GM23338 (cell line): Measurements from ENCODE around the gene AADACL3.

ENCODE experiments used
- CREB1 ChIP-seq: fragments of 250-450 bp; sonication (Bioruptor Pico); IDR thresholded peaks from 2 replicates; pipeline ENCODE4 v1.5.0; 2020; ENCODE audit warnings: low read depth, mild to moderate bottlenecking, moderate library complexity
- EZH2 ChIP-seq: fragments of 200-600 bp; sonication (generic); IDR thresholded peaks from one replicate; pipeline ENCODE4 v1.8.0; 2017; ENCODE audit warnings: antibody characterized with exemption, mild to moderate bottlenecking, low read depth; ENCODE audit not compliant: unreplicated experiment
- EZH2phosphoT487 ChIP-seq: fragments of 200-600 bp; sonication (generic); IDR thresholded peaks from one replicate; pipeline ENCODE4 v1.8.1; 2018; ENCODE audit warnings: antibody characterized with exemption; ENCODE audit not compliant: unreplicated experiment
- JUNB ChIP-seq: IDR thresholded peaks from one replicate; pipeline ENCODE4 v1.6.1; 2016; ENCODE audit warnings: antibody characterized with exemption; ENCODE audit not compliant: unreplicated experiment
- POLR2AphosphoS5 ChIP-seq: IDR thresholded peaks from 2 replicates; pipeline ENCODE4 v1.6.1; 2016; ENCODE audit warnings: antibody characterized with exemption, low read depth
- ZNF114 ChIP-seq: fragments of 250-450 bp; sonication (Bioruptor Pico); IDR thresholded peaks from 2 replicates; pipeline ENCODE4 v1.5.0; 2020; ENCODE audit warnings: mild to moderate bottlenecking, moderate library complexity
- ZNF331 ChIP-seq: fragments of 250-450 bp; sonication (Bioruptor Pico); IDR thresholded peaks from 2 replicates; pipeline ENCODE4 v1.5.0; 2020; ENCODE audit warnings: low read depth, mild to moderate bottlenecking, moderate library complexity
- TF ChIP-seq, protein P1 (sequence below), 2 experiments: fragments of 200-600 bp in 1 of 2; sonication (generic) in 1 of 2; conservative IDR thresholded peaks; 2 replicates each; pipeline versions ENCODE4 v1.5.1 to v1.6.1; 2016 to 2017; ENCODE audit warnings: antibody characterized with exemption in 2 of 2, low read depth in 2 of 2, mild to moderate bottlenecking in 2 of 2, moderate library complexity in 1 of 2
- TF ChIP-seq, protein P2 (sequence below): IDR thresholded peaks from one replicate; pipeline ENCODE4 v1.6.1; 2018; ENCODE audit warnings: antibody characterized with exemption; ENCODE audit not compliant: unreplicated experiment
- TF ChIP-seq, protein P3 (sequence below): IDR thresholded peaks from 2 replicates; pipeline ENCODE4 v1.6.1; 2016; ENCODE audit warnings: antibody characterized with exemption

DNA sequence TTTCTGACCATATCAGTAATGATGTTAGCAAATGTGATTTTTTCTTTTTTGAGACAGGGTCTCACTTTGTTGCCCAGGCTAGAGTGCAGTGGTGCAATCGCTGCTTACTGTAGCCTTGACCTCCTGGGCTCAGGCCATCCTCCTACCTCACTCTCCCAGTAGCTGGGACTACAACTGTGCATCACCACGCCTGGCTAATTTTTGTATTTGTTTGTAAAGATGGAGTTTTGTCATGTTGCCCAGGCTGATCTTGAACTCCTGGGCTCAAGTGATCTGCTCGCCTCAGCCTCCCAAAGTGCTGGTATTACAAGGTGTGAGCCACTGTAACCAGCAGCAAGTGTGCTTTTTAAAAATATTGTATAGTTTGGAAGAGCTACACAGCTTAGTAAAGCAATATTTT is 26.0 kb downstream of the AADACL3 start:
- TF ChIP-seq EZH2 (no peak), CREB1 (no peak), EZH2phosphoT487 (no peak), POLR2AphosphoS5 (no peak), ZNF331 (no peak), JUNB (no peak), ZNF114 (CRISPR knock-in tag) (no peak)
- TF ChIP-seq, protein P1, sequence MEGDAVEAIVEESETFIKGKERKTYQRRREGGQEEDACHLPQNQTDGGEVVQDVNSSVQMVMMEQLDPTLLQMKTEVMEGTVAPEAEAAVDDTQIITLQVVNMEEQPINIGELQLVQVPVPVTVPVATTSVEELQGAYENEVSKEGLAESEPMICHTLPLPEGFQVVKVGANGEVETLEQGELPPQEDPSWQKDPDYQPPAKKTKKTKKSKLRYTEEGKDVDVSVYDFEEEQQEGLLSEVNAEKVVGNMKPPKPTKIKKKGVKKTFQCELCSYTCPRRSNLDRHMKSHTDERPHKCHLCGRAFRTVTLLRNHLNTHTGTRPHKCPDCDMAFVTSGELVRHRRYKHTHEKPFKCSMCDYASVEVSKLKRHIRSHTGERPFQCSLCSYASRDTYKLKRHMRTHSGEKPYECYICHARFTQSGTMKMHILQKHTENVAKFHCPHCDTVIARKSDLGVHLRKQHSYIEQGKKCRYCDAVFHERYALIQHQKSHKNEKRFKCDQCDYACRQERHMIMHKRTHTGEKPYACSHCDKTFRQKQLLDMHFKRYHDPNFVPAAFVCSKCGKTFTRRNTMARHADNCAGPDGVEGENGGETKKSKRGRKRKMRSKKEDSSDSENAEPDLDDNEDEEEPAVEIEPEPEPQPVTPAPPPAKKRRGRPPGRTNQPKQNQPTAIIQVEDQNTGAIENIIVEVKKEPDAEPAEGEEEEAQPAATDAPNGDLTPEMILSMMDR (conservative IDR thresholded peaks at IDR 0.05; ENCODE audit: low read depth in 2 of 2) = no peak
- TF ChIP-seq, protein P2, sequence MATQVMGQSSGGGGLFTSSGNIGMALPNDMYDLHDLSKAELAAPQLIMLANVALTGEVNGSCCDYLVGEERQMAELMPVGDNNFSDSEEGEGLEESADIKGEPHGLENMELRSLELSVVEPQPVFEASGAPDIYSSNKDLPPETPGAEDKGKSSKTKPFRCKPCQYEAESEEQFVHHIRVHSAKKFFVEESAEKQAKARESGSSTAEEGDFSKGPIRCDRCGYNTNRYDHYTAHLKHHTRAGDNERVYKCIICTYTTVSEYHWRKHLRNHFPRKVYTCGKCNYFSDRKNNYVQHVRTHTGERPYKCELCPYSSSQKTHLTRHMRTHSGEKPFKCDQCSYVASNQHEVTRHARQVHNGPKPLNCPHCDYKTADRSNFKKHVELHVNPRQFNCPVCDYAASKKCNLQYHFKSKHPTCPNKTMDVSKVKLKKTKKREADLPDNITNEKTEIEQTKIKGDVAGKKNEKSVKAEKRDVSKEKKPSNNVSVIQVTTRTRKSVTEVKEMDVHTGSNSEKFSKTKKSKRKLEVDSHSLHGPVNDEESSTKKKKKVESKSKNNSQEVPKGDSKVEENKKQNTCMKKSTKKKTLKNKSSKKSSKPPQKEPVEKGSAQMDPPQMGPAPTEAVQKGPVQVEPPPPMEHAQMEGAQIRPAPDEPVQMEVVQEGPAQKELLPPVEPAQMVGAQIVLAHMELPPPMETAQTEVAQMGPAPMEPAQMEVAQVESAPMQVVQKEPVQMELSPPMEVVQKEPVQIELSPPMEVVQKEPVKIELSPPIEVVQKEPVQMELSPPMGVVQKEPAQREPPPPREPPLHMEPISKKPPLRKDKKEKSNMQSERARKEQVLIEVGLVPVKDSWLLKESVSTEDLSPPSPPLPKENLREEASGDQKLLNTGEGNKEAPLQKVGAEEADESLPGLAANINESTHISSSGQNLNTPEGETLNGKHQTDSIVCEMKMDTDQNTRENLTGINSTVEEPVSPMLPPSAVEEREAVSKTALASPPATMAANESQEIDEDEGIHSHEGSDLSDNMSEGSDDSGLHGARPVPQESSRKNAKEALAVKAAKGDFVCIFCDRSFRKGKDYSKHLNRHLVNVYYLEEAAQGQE = no peak
- TF ChIP-seq, protein P3, sequence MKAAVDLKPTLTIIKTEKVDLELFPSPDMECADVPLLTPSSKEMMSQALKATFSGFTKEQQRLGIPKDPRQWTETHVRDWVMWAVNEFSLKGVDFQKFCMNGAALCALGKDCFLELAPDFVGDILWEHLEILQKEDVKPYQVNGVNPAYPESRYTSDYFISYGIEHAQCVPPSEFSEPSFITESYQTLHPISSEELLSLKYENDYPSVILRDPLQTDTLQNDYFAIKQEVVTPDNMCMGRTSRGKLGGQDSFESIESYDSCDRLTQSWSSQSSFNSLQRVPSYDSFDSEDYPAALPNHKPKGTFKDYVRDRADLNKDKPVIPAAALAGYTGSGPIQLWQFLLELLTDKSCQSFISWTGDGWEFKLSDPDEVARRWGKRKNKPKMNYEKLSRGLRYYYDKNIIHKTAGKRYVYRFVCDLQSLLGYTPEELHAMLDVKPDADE = no peak
